ENCODE data around the gene NPAS2.

NPAS2 gene

GRCh38 chr2:100823665-100824438 is 3.9 kb downstream of the NPAS2 start:
- no peak for DNase-seq

GRCh38 chr2:100824842-100825241 is 4.9 kb downstream of the NPAS2 start:
- no peak for DNase-seq

GRCh38 chr2:100826494-100826893 is 6.6 kb downstream of the NPAS2 start:
- DNase-seq: no peak

GRCh38 chr2:100831158-100831750 is 11.3 kb downstream of the NPAS2 start:
- no peak for DNase-seq

GRCh38 chr2:100831831-100832230 is 11.9 kb downstream of the NPAS2 start:
- DNase-seq: no peak

- DNase-seq: no peak
Measured at GRCh38 chr2:100832885-100833284, 12.9 kb downstream of the NPAS2 start.

DNA sequence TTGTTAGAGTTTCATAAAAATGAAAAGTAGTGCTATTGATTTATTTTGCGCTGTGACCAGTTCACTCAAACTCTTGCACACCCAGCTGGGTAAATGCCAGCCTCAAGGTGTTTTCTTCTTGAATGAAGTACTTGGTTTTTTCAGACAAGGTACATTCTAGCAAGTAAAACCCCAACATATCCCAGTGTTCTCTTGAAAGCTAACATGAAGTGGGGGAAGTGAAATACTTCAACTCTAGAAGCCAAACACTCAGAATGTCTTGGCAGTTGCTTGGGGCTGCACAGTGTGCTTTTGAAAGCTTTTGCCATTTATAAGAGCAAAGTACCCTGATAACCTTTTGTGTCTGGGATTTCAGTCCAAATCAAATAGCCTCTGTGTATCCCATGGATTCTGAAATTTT is 13.4 kb downstream of the NPAS2 start:
- DNase-seq: no peak

GRCh38 chr2:100834221-100834620 is 14.3 kb downstream of the NPAS2 start:
- DNase-seq: no peak

DNA sequence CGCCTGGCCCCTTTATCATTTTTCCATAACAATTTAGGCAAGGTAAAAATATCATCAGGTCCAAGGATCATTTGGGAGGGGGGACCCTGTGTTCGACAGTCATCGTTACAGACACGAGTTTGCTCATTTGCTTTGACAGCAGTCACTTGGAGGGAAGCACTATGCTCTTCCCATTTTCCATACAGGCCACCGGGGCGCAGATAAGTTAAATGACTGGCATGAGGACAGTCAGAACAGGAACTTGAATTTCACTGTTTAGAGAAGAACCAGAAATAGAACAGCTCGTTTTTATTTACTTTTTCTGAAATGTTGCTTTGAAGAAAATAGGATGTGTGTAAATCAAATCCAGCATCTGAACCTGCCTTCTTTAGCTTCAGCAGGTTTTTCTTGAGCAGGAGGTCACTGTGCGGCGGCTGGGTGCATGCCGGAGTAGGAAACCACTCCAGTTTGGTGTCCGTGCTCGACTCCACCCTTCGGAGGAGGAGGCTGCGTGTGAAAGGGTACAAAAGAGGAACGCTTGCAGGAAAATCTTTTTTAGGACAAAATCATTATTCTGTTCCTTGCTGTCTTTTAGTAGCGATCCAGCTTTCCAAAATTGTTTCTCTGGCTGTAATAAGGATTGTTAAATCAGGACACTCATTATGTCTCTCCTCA is 15.2 kb downstream of the NPAS2 start:
- no peak for DNase-seq

DNA sequence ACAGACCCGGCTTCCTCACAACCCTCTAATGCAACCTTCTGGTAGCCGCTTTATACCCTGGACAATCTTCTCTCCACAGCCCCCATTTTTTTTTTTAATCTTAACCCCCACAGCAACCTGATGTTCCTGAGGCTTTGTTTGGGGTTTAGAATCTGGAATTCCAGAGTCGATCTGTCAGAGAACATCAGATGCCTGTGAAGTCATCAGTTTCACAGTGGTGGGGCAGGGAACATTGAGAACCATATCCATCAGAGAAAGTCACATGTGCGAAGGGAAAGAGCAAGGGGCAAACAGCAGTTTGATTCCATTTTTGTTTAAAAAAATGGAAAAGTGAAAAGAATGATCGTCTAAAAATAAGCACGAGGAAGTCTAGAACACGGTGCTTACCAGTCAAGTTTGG is 20.6 kb downstream of the NPAS2 start:
- DNase-seq: no peak

DNA sequence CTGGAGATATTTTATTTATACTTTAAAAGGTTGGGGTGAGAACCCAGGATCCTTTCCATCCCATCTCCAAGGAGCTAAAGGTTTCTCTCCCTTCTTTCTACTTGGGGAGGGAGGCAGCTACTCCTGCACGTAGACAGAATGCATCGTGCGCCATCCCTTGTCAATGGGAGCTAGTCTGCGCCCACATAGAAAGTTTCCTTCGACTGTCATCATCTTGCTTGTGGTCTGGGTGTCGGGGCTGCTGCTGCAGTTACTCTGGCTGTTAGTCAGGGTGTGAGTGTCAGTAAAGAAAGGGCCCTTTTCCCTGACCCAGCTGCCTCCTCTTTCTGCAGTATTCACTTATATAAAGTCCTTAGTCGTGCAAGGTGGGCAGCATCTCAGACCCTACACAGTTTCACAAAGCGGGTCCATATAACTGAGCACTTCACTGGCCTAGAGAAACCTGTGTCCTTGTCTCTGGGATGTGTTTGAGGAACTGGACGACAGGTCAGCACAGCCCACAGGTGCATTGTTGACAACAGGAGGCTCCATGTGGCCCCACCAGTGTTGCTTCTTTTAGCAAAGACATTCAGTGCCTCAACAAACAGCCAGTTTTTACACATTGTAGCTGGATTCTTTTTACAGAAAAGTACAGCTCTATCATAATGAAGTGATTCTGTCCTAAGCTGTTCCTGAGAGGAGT is 22.4 kb downstream of the NPAS2 start:
- DNase-seq: no peak

- DNase-seq: no peak
Measured at GRCh38 chr2:100844514-100844913, 24.6 kb downstream of the NPAS2 start.

GRCh38 chr2:100845141-100845991 is 25.4 kb downstream of the NPAS2 start:
- no peak for DNase-seq

GRCh38 chr2:100846716-100847115 is 26.8 kb downstream of the NPAS2 start:
- DNase-seq: no peak

DNA sequence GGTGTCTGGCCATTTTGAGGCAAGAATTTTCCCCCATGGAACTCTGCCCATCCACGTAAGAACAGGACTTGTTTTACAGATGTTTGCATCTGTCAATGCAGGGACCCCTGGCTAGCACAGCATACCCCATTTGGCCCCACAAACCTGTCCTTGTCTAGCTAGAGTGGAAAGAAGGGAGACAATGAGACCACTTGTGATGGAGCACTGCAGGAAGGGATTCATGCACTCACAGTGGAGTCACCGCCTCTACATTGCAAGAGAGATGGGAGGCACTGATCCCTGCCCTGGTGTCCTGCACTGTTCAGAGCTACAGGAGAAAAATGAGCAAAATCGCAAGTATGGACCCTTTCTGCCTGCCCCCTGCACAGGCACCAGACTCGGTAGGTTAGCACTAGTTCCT is 32.5 kb downstream of the NPAS2 start:
- DNase-seq: no peak

DNA sequence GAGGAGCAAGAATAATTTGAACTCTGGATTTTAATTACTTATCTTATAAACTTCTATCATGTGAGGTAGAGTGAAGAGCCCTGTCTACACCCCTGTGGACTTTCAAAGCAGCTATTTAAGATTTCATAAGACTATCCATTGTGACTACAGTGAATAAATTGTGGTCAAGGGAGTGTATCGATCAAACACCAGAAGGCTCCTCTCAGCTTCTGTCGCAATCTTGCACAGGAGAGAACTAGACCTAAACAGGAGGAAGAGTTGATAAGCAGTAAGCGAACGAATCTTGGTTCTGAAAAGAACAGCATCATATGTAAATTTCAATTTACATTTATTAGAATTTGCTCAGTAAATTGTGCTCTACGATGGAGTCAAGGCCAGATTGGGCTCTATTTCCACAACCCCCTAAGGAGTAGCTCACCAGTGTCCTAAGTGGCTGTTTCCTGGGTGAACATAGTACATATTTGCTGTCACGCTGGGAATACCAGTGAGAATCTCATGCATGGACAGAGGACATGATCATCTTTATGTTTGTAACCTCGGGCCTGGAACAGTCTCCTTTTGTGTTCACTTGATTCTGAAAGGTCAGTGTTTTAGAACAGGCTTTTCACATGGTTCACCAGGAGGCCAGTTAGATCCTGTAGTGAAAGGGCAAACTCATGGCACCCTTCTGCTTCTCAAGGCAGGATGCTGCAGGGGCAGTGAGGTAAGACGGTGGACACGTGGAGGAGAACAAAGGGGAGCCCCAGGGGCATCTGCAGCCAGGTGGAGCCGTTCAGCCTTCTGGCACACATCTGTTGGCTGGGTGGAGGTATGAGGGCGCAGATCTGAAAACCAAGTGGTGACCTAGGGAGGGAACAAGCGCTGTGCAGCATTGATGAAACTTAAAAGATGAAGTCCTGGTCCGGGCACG is 33.3 kb downstream of the NPAS2 start:
- DNase-seq: no peak

DNA sequence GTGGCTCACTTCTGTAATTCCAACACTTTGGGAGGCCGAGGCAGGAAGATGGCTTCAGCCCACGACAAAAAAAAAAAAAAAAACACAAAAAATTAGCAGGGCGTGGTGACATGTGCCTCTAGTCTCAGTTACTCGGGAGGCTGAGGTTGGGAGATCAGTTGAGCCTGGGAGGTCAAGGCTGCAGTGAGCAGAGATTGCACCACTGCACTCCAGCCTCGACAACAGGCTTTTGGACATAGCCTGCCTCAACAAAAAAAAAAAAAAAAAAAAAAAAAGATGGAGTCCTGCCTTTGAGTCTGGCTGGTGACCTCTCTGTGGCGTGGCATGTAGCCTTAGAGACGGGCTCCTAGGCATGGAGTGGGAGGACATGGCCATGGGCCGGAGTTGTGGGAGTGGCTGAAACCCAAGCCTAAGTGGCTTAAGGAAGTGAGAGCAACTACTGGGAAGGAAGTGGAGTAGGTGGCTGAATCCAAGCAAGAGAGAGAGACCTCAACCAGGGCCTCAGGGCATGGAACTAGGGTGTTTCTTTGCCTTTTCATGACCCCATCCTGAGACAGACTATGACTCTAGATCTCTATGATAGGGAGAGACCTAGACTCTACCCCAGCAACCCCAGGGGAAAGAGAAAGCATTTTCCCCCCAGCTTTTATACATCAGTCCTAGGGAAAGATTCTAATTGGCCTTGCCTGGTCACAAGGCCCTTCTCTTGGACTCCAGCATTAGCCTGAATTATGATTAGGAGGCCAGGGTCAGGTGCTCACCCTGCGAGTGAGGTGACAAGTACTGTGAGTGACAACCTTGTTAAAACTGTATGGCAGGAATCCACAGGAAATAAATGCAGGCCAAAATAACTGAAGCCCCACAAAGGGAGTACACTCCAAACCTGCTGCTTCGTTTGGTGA is 34.2 kb downstream of the NPAS2 start:
- no peak for DNase-seq

- no peak for DNase-seq
Measured at GRCh38 chr2:100855084-100855483, 35.1 kb downstream of the NPAS2 start.

DNA sequence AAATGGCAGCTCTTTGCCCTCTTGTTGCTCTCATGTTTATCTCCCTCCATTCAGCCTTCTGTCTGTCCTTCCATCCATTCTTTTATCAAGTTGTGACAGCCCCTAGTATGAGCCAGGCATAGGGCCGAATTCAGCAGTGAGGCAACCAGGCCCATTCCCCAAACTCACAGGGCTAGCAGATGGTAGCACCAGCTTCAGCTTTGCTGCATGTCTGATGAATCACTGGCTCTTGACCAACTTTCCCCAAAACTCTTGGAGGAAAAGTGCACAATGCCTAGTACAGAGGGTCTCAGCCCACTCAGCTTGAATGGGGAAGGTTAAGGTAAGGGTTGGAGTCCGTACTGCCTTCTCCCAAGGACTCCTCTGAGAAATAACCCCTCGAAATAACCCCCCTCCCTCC is 35.7 kb downstream of the NPAS2 start:
- DNase-seq: no peak

GRCh38 chr2:100856732-100857131 is 36.8 kb downstream of the NPAS2 start:
- DNase-seq: no peak

DNA sequence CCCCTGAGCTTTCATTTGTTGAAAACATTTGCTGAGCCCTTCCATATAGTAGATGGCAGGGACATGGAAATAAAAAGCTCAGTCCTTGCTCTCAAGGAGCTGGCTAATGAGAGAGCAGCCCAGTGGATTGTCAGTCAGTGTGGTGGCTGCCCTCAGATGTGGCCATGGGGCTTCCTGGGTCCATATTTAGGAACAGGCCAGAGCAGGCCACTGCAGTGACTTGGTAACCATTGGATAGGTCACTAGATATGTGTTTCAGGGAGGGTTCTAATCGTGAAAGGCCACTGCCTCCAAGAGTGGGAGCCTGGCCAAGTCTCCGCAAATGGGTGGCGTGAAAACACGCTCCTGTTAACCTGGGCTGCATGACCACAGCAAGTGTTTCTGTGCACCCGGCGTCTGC is 37.4 kb downstream of the NPAS2 start:
- DNase-seq: no peak

Data from DMS79 treated with DMSO at 0.1 percent for 48 hours (cell line).